H4 (cell line): Measurements from ENCODE around the gene ADGRA3. TPM values are rescaled to one million over a fixed set of nuclear protein-coding genes. Genes with fewer than 3 reads are reported as not detected.

ENCODE experiments used
- DNase-seq: peaks from one replicate; pipeline ENCODE4 v3.0.0-alpha.2; 2015; ENCODE audit warnings: low spot score
- total RNA-seq: library from RNA; depleted of rRNA; stranded (reverse); fragments of >200 nt; shearing (Covaris generic); gene quantifications from 2 replicates; pipeline ENCODE4 v1.2.3, GENCODE V29; 2014

Gene ADGRA3
- total RNA-seq, 1 experiment from 2014 or later: 31.2 TPM

GRCh38 chr4:22508376-22508775 lies 7.5 kb downstream of the ADGRA3 start:
- no peak for DNase-seq

GRCh38 chr4:22504922-22505321 lies 10.9 kb downstream of the ADGRA3 start:
- no peak for DNase-seq

DNA sequence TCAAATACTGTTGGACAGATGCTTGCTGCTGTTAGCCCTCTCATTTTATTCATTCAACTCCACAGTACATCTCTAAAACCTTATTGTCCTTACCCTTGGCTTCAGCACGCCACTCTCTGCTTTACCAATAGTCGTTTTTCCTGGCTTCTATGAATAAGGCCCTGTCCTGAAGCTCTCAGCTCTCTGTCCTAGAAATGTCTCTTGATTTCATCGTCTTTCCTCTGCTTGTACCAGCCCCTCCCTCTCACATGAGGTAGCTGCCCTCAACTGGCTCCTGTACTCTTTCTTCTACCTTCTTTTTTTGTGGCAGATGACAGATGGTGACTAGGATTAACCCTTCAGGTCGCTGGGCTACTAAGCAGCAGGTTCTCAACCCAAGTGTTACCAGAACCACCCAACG lies 11.4 kb downstream of the ADGRA3 start:
- DNase-seq: no peak

- DNase-seq: no peak
Measured at GRCh38 chr4:22502895-22503814, 12.7 kb downstream of the ADGRA3 start.

DNA sequence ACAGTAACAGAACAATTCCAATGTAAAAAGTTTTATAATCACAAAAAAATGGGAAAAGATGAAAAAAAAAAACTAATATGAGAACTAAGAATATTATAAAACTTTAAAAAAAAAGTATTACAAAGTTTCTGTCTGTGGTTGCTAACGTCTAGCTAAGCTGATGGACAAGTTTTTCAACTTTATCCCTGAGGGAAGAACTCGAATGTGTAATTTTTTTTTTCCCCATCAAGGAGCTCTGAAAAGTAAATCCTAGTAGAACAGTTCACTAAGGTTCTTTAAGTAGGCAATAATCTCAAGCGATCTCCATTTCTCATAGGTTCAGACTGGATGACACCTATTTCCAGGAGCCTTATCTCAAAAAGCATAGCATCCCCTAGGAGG lies 14.2 kb downstream of the ADGRA3 start:
- DNase-seq: no peak

GRCh38 chr4:22500831-22501714 lies 14.8 kb downstream of the ADGRA3 start:
- no peak for DNase-seq

DNA sequence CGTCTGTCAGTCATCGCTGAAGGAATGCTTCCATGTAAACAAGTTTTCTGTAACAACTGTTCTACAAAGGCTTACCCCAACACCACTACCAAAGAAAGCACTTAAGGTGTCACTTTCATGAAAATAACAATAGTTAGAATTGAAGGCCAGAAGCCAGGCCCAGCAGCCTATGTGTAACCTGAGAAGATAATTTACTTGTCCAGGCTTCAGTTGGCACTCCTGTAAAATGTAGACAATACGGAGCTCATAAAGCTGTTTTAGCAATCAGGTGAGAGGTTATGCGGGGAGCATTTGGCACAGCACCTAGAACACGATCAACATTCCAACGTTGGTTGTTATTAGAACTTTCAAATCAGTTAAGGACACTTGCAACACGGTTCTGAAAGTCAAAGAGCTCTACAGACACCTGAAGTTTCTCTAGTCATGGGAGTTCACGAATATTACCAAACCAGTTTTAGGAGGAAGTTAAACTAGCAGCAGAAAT lies 15.7 kb downstream of the ADGRA3 start:
- peak; percentile 33 for DNase-seq

DNA sequence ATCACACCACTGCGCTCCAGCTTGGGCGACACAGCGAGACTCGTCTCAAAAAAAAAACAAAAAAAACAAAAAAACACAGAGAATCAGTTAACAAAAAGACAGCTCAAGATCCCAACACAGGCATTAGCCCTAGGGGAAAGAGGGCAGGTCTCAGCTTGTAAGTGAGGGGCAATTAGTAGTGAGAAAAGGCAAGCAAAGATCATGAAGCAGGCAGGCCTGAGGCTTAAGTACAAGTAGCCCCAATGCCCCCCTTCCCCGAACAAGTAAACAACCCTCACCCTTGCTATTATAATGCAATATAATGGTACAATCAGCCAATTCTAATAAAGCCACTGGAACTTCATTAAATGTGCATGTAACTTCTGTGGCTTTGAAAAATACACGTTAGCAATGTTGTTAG lies 17.0 kb downstream of the ADGRA3 start:
- no peak for DNase-seq

DNA sequence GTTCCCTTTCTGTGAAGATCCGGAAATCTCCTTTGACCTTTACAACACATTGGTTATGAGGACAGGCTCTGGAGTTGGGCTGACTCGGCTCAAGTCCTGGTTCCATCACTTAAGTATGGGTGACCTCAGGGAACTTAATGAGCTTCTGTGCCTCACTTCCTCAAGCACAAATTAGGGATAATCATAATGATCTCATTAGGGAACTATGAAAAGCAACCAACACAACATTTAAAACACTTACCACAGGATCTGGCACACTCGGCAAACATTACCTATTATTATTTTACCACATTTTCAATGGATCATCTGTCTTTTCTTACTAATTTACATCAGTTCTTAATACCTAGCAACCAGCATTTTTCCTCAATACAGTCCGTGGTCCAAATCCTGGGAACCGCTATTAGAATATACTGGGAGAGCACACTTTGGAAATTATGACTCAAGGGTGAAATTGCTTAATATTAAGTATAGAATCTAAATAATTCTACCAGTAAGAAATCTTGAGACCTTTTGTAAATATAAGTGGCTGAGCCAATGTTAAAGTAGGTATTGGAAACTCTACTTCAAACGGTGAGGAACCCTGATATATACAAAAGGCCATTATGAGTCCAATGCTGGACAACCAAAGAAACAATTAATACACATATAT lies 19.6 kb downstream of the ADGRA3 start:
- DNase-seq: no peak

GRCh38 chr4:22493523-22493922 lies 22.3 kb downstream of the ADGRA3 start:
- DNase-seq: no peak

- no peak for DNase-seq
Measured at GRCh38 chr4:22492987-22493386, 22.9 kb downstream of the ADGRA3 start.

GRCh38 chr4:22491939-22492338 lies 23.9 kb downstream of the ADGRA3 start:
- no peak for DNase-seq

- DNase-seq: no peak
Measured at GRCh38 chr4:22490718-22491315, 25.0 kb downstream of the ADGRA3 start.

DNA sequence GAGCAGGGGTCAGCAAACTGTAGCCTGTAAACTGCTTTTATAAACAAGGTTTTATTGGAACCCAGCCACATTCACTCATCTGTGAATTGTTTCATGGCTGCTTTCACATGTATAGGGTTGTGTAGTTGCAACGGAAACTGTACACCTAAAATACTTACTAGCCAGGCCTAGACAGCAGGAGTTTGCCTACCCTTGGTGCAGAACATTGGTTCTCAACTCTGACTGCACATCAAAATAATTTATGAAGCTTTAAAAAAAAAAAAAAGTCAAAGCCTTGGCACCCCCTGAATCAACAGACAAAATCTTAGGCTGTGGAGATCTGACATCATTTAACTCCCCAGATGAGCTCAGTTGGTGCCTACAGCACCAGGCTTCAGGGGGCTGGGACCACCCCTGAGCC lies 27.8 kb downstream of the ADGRA3 start:
- DNase-seq: no peak

- no peak for DNase-seq
Measured at GRCh38 chr4:22487328-22487727, 28.5 kb downstream of the ADGRA3 start.

- no peak for DNase-seq
Measured at GRCh38 chr4:22486276-22486675, 29.6 kb downstream of the ADGRA3 start.

- no peak for DNase-seq
Measured at GRCh38 chr4:22485737-22486136, 30.1 kb downstream of the ADGRA3 start.

DNA sequence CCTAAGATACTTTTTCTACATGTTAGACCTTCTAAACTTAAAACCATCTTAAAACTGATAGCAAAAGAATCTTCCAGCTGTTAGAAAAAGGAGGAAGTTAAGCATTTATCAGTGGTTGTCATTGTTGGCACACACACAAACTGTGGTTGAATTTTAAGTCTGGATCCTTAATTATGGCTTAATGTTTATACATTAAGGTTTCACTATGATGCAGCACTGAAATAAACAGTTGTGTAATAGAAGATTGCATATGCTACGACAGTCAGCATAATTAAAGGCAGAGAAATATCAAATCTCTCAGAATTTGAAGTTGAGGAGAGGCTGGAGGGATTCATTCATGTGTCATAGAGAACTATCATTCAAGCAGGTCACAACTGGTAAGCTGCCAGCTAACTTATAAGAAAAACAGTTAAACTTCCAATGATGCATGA lies 32.3 kb downstream of the ADGRA3 start:
- DNase-seq: peak; percentile 87

DNA sequence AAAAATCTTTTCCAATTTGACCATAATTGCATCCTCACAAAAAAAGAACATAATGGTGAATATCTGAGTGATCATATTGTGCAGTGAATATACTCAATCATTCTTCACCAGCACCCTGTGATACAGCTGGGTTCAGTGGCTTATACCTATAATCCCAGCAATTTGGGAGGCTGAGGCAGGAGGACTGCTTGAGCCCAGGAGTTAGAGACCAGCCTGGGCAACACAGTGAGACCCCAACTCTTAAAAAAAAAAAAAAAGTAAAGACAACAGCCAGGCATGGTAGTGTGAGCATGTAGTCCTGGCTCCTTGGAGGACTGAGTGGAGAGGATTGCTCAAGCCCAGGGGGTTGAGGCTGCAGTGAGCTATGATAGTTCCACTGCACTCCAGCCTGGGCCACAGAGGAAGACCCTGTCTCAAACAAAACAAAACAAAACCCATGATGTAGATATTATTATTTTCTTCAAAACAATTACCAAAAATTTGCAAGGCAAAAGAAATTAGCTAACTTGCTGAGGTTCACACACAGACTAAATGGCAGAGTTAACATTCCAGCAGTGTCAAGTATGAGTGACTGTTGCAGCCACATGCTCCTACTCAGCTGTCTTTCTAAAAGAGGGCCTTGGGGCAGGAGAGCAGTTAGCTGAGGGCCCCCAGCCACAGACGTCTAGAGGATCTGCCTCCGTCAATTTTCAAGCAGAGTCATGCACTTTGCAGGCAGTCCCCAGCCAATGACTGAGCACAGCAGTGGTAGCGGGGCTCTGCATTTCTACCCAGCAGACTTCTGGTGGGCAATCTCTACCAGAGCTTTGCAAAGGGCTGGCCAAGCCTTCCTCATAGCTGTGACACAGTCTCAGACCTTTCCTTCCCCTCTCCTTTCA lies 33.4 kb downstream of the ADGRA3 start:
- no peak for DNase-seq

- DNase-seq: no peak
Measured at GRCh38 chr4:22480675-22481327, 35.1 kb downstream of the ADGRA3 start.
